Smooth muscle cell of the brain vasculature (primary cell): ENCODE measurements around the gene SETD3.

Source experiments
- DNase-seq: peaks from one replicate; pipeline ENCODE4 v3.0.0-alpha.2; 2012; ENCODE audit warnings: low read depth, low spot score

Gene SETD3

GRCh38 chr14:99497894-99498293, 17.2 kb upstream of the SETD3 start:
- DNase-seq = no peak

- DNase-seq = no peak
These were observed 16.7 kb upstream of the SETD3 start for GRCh38 chr14:99497341-99497740.

- DNase-seq = no peak
These were observed 3.4 kb upstream of the SETD3 start for GRCh38 chr14:99484106-99484505.

- no peak for DNase-seq
These were observed 1.1 kb upstream of the SETD3 start for GRCh38 chr14:99481745-99482099.

GRCh38 chr14:99480917-99481744, 472 bp upstream of the SETD3 start, which contains the start of gene CCNK:
TSS of gene CCNK (plus strand) at chr14:99481409. CDS start at chr14:99492678, 11,269 bp downstream.
- peak; percentile 99 for DNase-seq

GRCh38 chr14:99479160-99479905, 1.3 kb downstream of the SETD3 start:
- DNase-seq = no peak

GRCh38 chr14:99478128-99478527, 2.5 kb downstream of the SETD3 start:
- DNase-seq = no peak

- no peak for DNase-seq
These were observed 3.8 kb downstream of the SETD3 start for GRCh38 chr14:99476864-99477263.

GRCh38 chr14:99475660-99476059, 5.0 kb downstream of the SETD3 start:
- no peak for DNase-seq

- no peak for DNase-seq
These were observed 5.5 kb downstream of the SETD3 start for GRCh38 chr14:99475179-99475578.

- no peak for DNase-seq
These were observed 7.2 kb downstream of the SETD3 start for GRCh38 chr14:99473458-99473857.

- DNase-seq = no peak
These were observed 7.7 kb downstream of the SETD3 start for GRCh38 chr14:99472937-99473336.

GRCh38 chr14:99471731-99472130, 8.9 kb downstream of the SETD3 start:
- no peak for DNase-seq

- DNase-seq = no peak
These were observed 11.6 kb downstream of the SETD3 start for GRCh38 chr14:99468836-99469592.

GRCh38 chr14:99468081-99468480, 12.6 kb downstream of the SETD3 start:
- DNase-seq = no peak

GRCh38 chr14:99467336-99468078, 13.2 kb downstream of the SETD3 start:
- DNase-seq = no peak

GRCh38 chr14:99466758-99467157, 13.9 kb downstream of the SETD3 start:
- no peak for DNase-seq

GRCh38 chr14:99465288-99465687, 15.4 kb downstream of the SETD3 start:
- DNase-seq = no peak

GRCh38 chr14:99463974-99464373, 16.7 kb downstream of the SETD3 start:
- DNase-seq = no peak

GRCh38 chr14:99462210-99462609, 18.4 kb downstream of the SETD3 start:
- no peak for DNase-seq

GRCh38 chr14:99461411-99462085, 19.1 kb downstream of the SETD3 start:
- DNase-seq = no peak
